ENCODE data around the gene HOTAIR.

GRCh38 chr12:54012631-54013409, 38.1 kb upstream of the HOTAIR start:
- no peak for TF ChIP-seq CTCF (IDR thresholded peaks at IDR 0.05)
- no peak for TF ChIP-seq POLR2A (IDR thresholded peaks at IDR 0.05)
- no peak for TF ChIP-seq EP300 (IDR thresholded peaks at IDR 0.05)
